H1 (cell line): ENCODE measurements around the gene LTO1.

Experiments used
- ATF3 ChIP-seq: IDR thresholded peaks from 2 replicates; pipeline ENCODE4 v1.6.1; 2011; ENCODE audit warnings: low read depth, mild to moderate bottlenecking, low read length; ENCODE audit not compliant: insufficient read depth
- CTCF ChIP-seq, 3 experiments: IDR thresholded peaks; 1 replicate in 2 of 3; 2 replicates in 1 of 3; pipeline versions ENCODE4 v1.5.1 to v1.6.1; 2011; ENCODE audit warnings: low read length in 3 of 3, mild to moderate bottlenecking in 3 of 3, inconsistent platforms in 2 of 3, low read depth in 1 of 3, moderate library complexity in 1 of 3; ENCODE audit not compliant: insufficient read depth in 1 of 3; ENCODE audit errors: control extremely low read depth in 1 of 3
- EP300 ChIP-seq, 2 experiments: IDR thresholded peaks; 1 replicate in 1 of 2; 2 replicates in 1 of 2; pipeline ENCODE4 v1.6.1; 2011 to 2012; ENCODE audit warnings: low read depth in 2 of 2, low read length in 2 of 2, mild to moderate bottlenecking in 2 of 2, borderline replicate concordance in 1 of 2, inconsistent platforms in 1 of 2, moderate library complexity in 1 of 2
- EZH2 ChIP-seq: fragments of 200-600 bp; sonication (generic); IDR thresholded peaks from 2 replicates; pipeline ENCODE4 v1.7.1; 2012; ENCODE audit warnings: low read depth, mild to moderate bottlenecking, moderate library complexity, low read length, inconsistent platforms; ENCODE audit not compliant: severe bottlenecking
- JUND ChIP-seq: IDR thresholded peaks from 2 replicates; pipeline ENCODE4 v1.6.1; 2011; ENCODE audit warnings: mild to moderate bottlenecking, improper control_type of control experiment, low read length
- POLR2A ChIP-seq, 2 experiments: IDR thresholded peaks; 1 replicate in 1 of 2; 2 replicates in 1 of 2; pipeline ENCODE4 v1.6.1; 2011; ENCODE audit warnings: low read depth in 2 of 2, low read length in 2 of 2, mild to moderate bottlenecking in 2 of 2; ENCODE audit errors: control extremely low read depth in 1 of 2
- POLR2AphosphoS5 ChIP-seq: IDR thresholded peaks from 2 replicates; pipeline ENCODE4 v1.6.1; 2011; ENCODE audit warnings: low read depth, low read length
- RNF2 ChIP-seq: fragments of 200-900, 300-1000 bp; sonication (generic); IDR thresholded peaks from 2 replicates; pipeline ENCODE4 v1.7.1; 2016; ENCODE audit warnings: borderline replicate concordance, low read depth, mild to moderate bottlenecking, antibody characterized with exemption, low read length; ENCODE audit not compliant: poor library complexity, severe bottlenecking; ENCODE audit errors: missing control alignments
- RXRA ChIP-seq: IDR thresholded peaks from 2 replicates; pipeline ENCODE4 v1.6.1; 2011; ENCODE audit warnings: low read depth, mild to moderate bottlenecking, low read length, moderate library complexity; ENCODE audit not compliant: insufficient read depth
- SRF ChIP-seq: IDR thresholded peaks from 2 replicates; pipeline ENCODE4 v1.6.1; 2011; ENCODE audit warnings: mild to moderate bottlenecking, low read depth, low read length, moderate library complexity
- SUZ12 ChIP-seq: fragments of 200-600 bp; sonication (generic); IDR thresholded peaks from 2 replicates; pipeline ENCODE4 v1.6.1; 2012; ENCODE audit warnings: mild to moderate bottlenecking, inconsistent platforms, low read length, moderate library complexity, mixed read lengths
- TCF12 ChIP-seq: IDR thresholded peaks from 2 replicates; pipeline ENCODE4 v1.6.1; 2011; ENCODE audit warnings: low read depth, mild to moderate bottlenecking, low read length

GRCh38 chr11:69618237-69618636 is 56.9 kb downstream of the LTO1 start:
- TF ChIP-seq POLR2AphosphoS5 (no peak), CTCF (IDR thresholded peaks at IDR 0.05; ENCODE audit: control extremely low read depth in 1 of 3, insufficient read depth in 1 of 3, low read depth in 1 of 3, low read length in 3 of 3) (no peak), SUZ12 (no peak), EZH2 (no peak), POLR2A (IDR thresholded peaks at IDR 0.05; ENCODE audit: control extremely low read depth in 1 of 2, low read depth in 2 of 2, low read length in 2 of 2) (no peak), JUND (no peak), TCF12 (no peak), RNF2 (no peak), SRF (no peak), RXRA (no peak), EP300 (IDR thresholded peaks at IDR 0.05; ENCODE audit: borderline replicate concordance in 1 of 2, low read depth in 2 of 2, low read length in 2 of 2) (no peak), ATF3 (no peak)
